PFSK-1 (cell line): ENCODE results near the gene TRIM63.

ENCODE experiments used
- FOXP2 ChIP-seq: optimal IDR thresholded peaks from 2 replicates; pipeline ENCODE3; 2011; ENCODE audit warnings: borderline replicate concordance, control low read depth, inconsistent platforms; ENCODE audit not compliant: insufficient read depth; ENCODE audit errors: extremely low read length, extremely low read depth
- POLR2AphosphoS5 ChIP-seq: IDR thresholded peaks from 2 replicates; pipeline ENCODE4 v1.6.1; 2012; ENCODE audit warnings: low read depth, mild to moderate bottlenecking, control low read depth, low read length, moderate library complexity
- SIN3A ChIP-seq: IDR thresholded peaks from 2 replicates; pipeline ENCODE4 v1.6.1; 2012; ENCODE audit warnings: mild to moderate bottlenecking, low read length, moderate library complexity, borderline replicate concordance; ENCODE audit not compliant: insufficient read depth
- TAF1 ChIP-seq: IDR thresholded peaks from 2 replicates; pipeline ENCODE4 v1.6.1; 2012; ENCODE audit warnings: low read length, control low read depth, borderline replicate concordance; ENCODE audit not compliant: insufficient read depth
- TF ChIP-seq, protein P1 (sequence below), 2 experiments: IDR thresholded peaks; 2 replicates each; pipeline versions ENCODE4 v1.6.1 to v1.8.0; 2011 to 2012; ENCODE audit warnings: low read depth in 2 of 2, low read length in 2 of 2, control low read depth in 1 of 2, inconsistent platforms in 1 of 2, mild to moderate bottlenecking in 1 of 2, moderate library complexity in 1 of 2; ENCODE audit not compliant: insufficient read depth in 1 of 2

The TRIM63 gene

DNA sequence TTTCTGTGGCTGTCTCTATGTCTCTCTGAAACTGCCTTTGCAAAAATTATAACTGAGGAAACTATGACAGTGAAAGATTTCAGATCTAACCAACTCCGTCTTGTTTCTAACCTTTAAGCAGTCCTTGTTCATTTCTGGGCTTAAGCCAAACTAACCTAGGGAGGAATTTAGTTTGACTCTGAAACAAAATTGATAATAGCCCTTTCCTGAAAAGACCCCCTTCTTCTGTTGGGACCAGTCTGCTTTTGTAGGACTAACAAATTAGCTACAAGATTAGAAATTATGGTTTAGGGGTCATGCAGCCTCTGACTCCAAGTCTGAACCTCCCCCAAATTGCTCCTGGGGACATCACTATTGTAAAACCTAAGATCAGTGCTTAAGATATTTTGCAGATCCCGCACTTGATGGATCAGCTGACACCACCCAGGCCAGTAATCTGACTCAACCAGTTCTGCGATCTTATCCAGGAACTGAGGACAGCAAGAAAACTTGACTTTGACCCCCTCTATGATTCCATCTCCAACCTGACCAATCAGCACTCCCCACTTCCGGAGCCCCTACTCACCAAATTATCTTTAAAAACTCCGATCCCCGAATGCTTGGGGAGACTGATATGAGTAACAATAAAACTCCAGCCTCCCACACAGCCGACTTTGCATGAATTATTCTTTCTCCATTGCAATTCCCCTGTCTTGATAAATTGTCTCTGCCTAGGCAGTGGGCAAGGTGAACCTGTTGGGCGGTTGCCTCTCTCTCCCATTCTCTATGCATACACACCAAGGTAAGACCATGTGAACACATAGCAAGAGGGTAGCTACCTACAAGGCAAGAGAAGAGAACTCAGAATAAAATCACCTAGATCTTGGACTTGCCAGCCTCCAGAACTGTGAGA, 11.1 kb upstream of the TRIM63 start:
- TF ChIP-seq SIN3A (no peak), POLR2AphosphoS5 (no peak), FOXP2 (no peak), TAF1 (no peak)
- TF ChIP-seq, protein P1, sequence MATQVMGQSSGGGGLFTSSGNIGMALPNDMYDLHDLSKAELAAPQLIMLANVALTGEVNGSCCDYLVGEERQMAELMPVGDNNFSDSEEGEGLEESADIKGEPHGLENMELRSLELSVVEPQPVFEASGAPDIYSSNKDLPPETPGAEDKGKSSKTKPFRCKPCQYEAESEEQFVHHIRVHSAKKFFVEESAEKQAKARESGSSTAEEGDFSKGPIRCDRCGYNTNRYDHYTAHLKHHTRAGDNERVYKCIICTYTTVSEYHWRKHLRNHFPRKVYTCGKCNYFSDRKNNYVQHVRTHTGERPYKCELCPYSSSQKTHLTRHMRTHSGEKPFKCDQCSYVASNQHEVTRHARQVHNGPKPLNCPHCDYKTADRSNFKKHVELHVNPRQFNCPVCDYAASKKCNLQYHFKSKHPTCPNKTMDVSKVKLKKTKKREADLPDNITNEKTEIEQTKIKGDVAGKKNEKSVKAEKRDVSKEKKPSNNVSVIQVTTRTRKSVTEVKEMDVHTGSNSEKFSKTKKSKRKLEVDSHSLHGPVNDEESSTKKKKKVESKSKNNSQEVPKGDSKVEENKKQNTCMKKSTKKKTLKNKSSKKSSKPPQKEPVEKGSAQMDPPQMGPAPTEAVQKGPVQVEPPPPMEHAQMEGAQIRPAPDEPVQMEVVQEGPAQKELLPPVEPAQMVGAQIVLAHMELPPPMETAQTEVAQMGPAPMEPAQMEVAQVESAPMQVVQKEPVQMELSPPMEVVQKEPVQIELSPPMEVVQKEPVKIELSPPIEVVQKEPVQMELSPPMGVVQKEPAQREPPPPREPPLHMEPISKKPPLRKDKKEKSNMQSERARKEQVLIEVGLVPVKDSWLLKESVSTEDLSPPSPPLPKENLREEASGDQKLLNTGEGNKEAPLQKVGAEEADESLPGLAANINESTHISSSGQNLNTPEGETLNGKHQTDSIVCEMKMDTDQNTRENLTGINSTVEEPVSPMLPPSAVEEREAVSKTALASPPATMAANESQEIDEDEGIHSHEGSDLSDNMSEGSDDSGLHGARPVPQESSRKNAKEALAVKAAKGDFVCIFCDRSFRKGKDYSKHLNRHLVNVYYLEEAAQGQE (IDR thresholded peaks at IDR 0.05; ENCODE audit: insufficient read depth in 1 of 2, low read depth in 2 of 2, low read length in 2 of 2): no peak

DNA sequence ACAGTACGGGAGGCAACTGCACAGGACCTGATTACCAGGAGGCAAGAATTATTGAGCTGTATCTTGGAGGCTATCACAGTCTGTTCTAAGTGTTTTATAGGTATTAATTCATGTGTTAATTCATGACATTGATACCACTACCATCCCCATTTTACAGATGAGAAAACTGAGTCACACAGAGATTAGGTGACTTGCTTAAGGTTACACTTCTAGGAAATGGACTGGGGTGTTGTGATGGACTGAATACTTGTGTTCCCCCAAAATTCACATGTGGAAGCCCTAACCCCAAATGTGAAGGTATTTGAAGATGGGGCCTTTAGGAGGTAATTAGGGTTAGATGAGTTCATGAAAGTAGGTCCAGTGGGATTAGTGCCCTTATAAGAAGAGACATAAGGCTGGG, 10.1 kb upstream of the TRIM63 start:
- TF ChIP-seq SIN3A (no peak), TAF1 (no peak), FOXP2 (no peak), POLR2AphosphoS5 (no peak)
- TF ChIP-seq, protein P1 (IDR thresholded peaks at IDR 0.05; ENCODE audit: insufficient read depth in 1 of 2, low read depth in 2 of 2, low read length in 2 of 2): no peak

DNA sequence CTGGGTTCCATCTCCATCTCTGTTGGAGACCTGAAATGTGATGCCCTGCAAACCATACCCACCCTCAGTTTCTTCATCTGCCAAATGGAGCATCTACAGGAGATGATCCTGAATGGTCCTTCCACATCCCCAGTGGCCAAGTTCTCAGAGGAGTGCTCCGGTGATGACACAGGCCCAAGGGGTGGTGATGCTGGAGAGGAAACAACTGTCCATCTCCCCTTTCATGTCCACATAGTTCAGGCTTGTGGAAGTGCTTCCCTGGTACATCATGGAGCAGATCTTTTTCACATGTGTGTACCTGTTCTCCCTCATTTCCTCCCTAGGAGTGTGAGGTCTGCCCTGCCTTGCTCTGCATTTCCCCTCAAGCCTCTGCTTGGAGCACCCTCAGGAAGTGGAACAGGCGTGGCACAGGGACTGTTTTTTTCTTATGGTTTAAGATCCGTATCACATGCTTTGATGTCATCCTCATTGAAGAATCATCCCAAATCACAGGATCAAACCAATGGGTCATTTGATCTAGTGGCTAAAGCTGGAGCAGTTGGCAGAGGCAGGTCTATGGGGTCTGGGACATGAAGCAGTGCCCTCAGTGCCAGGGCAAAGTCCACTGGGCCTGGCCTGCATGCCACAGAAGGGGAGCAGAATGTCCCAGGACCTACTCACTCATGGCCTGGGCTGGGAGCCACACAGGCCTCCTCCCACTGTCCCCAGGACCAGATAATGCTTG, 8.2 kb upstream of the TRIM63 start:
- TF ChIP-seq, protein P1 (IDR thresholded peaks at IDR 0.05; ENCODE audit: insufficient read depth in 1 of 2, low read depth in 2 of 2, low read length in 2 of 2): no peak
- TF ChIP-seq POLR2AphosphoS5: no peak
- TF ChIP-seq TAF1: no peak
- no peak for TF ChIP-seq FOXP2
- TF ChIP-seq SIN3A: no peak

DNA sequence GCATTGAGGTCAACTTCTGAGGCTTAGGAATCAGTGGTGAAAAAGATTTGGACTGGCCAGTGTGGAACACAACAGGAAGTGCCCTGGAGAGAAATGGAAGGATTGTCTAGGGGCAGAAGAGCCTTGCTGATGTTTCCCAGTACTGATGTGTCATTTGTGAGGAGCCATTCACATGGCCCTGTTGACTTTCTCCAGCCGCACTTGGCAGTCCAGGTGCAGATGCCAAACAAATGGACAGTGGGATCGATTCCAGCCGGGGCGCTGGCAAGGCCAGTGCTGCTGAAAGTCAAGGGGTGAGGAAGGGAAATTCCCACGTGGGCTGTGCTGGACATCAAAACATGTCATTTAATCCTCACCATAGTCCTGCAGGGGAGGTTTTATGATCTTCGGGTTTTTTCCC, 4.9 kb upstream of the TRIM63 start:
- TF ChIP-seq SIN3A (no peak), POLR2AphosphoS5 (no peak), FOXP2 (no peak), TAF1 (no peak)
- TF ChIP-seq, protein P1 (IDR thresholded peaks at IDR 0.05; ENCODE audit: insufficient read depth in 1 of 2, low read depth in 2 of 2, low read length in 2 of 2): no peak
